ENCODE data around the gene GHR.

GHR gene

DNA sequence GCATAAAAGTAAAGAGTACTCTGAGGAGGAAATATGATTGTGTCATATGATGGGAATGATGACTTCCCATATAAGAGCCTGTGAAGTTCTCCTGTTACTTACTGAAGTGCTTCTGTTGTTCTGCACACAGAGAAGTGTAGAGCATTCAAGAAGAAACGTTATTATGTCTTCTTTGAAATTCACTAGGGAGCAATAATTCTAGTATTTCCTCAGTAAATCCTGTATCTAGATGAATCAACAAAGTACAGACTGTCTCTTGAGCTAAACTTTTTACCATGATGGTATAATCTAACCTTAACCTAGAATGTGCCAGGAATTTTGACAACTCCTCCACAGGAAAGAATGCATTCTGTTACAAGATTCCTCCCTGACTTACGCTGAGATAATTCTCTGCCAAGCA is 18.9 kb upstream of the GHR start:
- no peak overlapping the region for H3K27ac ChIP-seq (ENCODE audit: low read length)
- no peaks in the 10 kb centered on the region for H3K27me3 ChIP-seq (ENCODE audit: insufficient read depth, low read length)
- no peaks in the 10 kb centered on the region for H3K4me1 ChIP-seq (ENCODE audit: insufficient read depth, low read length)
- H3K9me3 ChIP-seq (ENCODE audit: insufficient read depth, low read depth, low read length) = no peaks in the 10 kb centered on the region
- H3K36me3 ChIP-seq (ENCODE audit: insufficient read depth, low read depth, low read length) = no peaks in the 10 kb centered on the region
- H3K4me3 ChIP-seq (ENCODE audit: low read length) = no peak overlapping the region
- H3K9ac ChIP-seq (ENCODE audit: low read depth, low read length) = no peak overlapping the region

GRCh38 chr5:42419294-42419693 is 3.9 kb upstream of the GHR start:
- H3K27me3 ChIP-seq (ENCODE audit: insufficient read depth, low read length) = peaks cover 15% of the 10 kb centered on the region
- H3K36me3 ChIP-seq (ENCODE audit: insufficient read depth, low read depth, low read length) = no peaks in the 10 kb centered on the region
- H3K9ac ChIP-seq (ENCODE audit: low read depth, low read length) = no peak overlapping the region
- H3K9me3 ChIP-seq (ENCODE audit: insufficient read depth, low read depth, low read length) = no peaks in the 10 kb centered on the region
- no peak overlapping the region for H3K27ac ChIP-seq (ENCODE audit: low read length)
- H3K4me1 ChIP-seq (ENCODE audit: insufficient read depth, low read length) = no peaks in the 10 kb centered on the region
- no peak overlapping the region for H3K4me3 ChIP-seq (ENCODE audit: low read length)

GRCh38 chr5:42422656-42423280 is 471 bp upstream of the GHR start:
- Histone ChIP-seq H3K9me3 (ENCODE audit: insufficient read depth, low read depth, low read length) (no peaks in the 10 kb centered on the region), H3K4me1 (ENCODE audit: insufficient read depth, low read length) (no peaks in the 10 kb centered on the region), H3K9ac (ENCODE audit: low read depth, low read length) (peak overlapping the region; percentile 17; the same call in 1 of the 2 replicates), H3K27ac (ENCODE audit: low read length) (no peak overlapping the region), H3K27me3 (ENCODE audit: insufficient read depth, low read length) (peaks cover 32% of the 10 kb centered on the region), H3K4me3 (ENCODE audit: low read length) (peak overlapping the region; percentile 75), H3K36me3 (ENCODE audit: insufficient read depth, low read depth, low read length) (no peaks in the 10 kb centered on the region)

- no peaks in the 10 kb centered on the region for H3K9me3 ChIP-seq (ENCODE audit: insufficient read depth, low read depth, low read length)
- no peaks in the 10 kb centered on the region for H3K36me3 ChIP-seq (ENCODE audit: insufficient read depth, low read depth, low read length)
- no peak overlapping the region for H3K27ac ChIP-seq (ENCODE audit: low read length)
- H3K4me3 ChIP-seq (ENCODE audit: low read length) = no peak overlapping the region
- H3K4me1 ChIP-seq (ENCODE audit: insufficient read depth, low read length) = no peaks in the 10 kb centered on the region
- H3K27me3 ChIP-seq (ENCODE audit: insufficient read depth, low read length) = peaks cover 32% of the 10 kb centered on the region
- H3K9ac ChIP-seq (ENCODE audit: low read depth, low read length) = no peak overlapping the region
Observed at GRCh38 chr5:42426016-42426415, 2.8 kb downstream of the GHR start.

DNA sequence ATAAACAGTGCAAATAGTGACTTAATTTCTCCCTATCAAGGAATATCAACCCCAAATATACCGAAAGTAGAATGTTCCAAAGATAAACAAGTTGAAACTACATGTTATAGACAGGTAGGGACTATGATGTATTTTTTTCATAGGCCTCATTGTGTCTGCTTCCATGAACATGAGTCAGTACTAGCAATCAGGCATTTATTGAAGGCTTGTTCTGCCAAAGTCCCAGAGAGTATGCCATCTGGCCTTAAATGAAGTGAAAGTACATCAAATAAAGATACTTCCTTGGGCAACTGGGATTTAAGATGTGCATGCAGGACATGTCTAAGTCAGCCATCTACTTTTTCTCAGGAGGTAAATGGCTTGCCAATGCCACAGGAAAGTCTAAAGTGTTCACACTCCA is 6.5 kb downstream of the GHR start:
- H3K36me3 ChIP-seq (ENCODE audit: insufficient read depth, low read depth, low read length) = no peaks in the 10 kb centered on the region

DNA sequence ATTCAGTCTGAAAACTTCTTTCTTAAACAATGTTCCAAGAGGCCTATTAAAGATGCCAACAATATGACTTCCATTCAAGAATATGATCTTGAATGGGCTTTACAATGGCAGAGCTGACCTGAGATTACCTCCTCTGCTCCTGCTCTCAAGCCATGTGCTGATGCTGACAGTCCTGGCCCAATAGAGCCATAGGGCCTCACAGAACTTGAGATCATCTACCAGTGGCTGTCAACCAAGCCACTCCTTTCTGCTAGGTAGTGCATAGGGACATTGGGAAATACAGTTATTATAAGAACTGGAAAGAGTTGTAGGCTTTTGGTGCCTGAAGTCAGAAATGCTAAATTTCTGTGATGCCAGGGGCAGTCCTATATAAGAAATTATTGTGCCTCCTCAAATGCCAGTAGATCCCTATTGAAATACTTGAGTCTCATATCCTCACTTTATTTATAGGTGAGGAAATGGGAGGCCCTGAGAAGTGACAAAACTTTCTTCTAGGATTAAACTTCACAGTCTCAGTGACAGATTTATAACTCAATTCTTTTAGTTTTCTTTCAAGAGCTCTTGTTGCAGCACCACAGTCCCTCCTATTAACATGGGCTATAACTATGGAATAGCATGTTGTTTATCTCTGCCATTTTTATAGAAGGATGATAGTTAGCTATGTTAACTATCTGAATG is 10.9 kb downstream of the GHR start:
- H3K36me3 ChIP-seq (ENCODE audit: insufficient read depth, low read depth, low read length) = no peaks in the 10 kb centered on the region

More for the DNA sequence above, 6.5 kb downstream of the GHR start:
- Histone ChIP-seq H3K9me3 (ENCODE audit: insufficient read depth, low read depth, low read length) (no peaks in the 10 kb centered on the region), H3K27ac (ENCODE audit: low read length) (no peak overlapping the region), H3K4me3 (ENCODE audit: low read length) (no peak overlapping the region), H3K9ac (ENCODE audit: low read depth, low read length) (no peak overlapping the region), H3K27me3 (ENCODE audit: insufficient read depth, low read length) (peaks cover 13% of the 10 kb centered on the region), H3K4me1 (ENCODE audit: insufficient read depth, low read length) (no peaks in the 10 kb centered on the region)

GRCh38 chr5:42436051-42436450 is 12.8 kb downstream of the GHR start:
- no peaks in the 10 kb centered on the region for H3K36me3 ChIP-seq (ENCODE audit: insufficient read depth, low read depth, low read length)
- H3K9me3 ChIP-seq (ENCODE audit: insufficient read depth, low read depth, low read length) = no peaks in the 10 kb centered on the region
- H3K4me3 ChIP-seq (ENCODE audit: low read length) = no peak overlapping the region
- no peaks in the 10 kb centered on the region for H3K4me1 ChIP-seq (ENCODE audit: insufficient read depth, low read length)
- no peaks in the 10 kb centered on the region for H3K27me3 ChIP-seq (ENCODE audit: insufficient read depth, low read length)
- H3K9ac ChIP-seq (ENCODE audit: low read depth, low read length) = no peak overlapping the region
- H3K27ac ChIP-seq (ENCODE audit: low read length) = no peak overlapping the region

More for the DNA sequence above, 10.9 kb downstream of the GHR start:
- H3K9ac ChIP-seq (ENCODE audit: low read depth, low read length) = no peak overlapping the region
- H3K9me3 ChIP-seq (ENCODE audit: insufficient read depth, low read depth, low read length) = no peaks in the 10 kb centered on the region
- H3K27ac ChIP-seq (ENCODE audit: low read length) = no peak overlapping the region
- H3K4me1 ChIP-seq (ENCODE audit: insufficient read depth, low read length) = no peaks in the 10 kb centered on the region
- H3K27me3 ChIP-seq (ENCODE audit: insufficient read depth, low read length) = no peaks in the 10 kb centered on the region
- no peak overlapping the region for H3K4me3 ChIP-seq (ENCODE audit: low read length)

DNA sequence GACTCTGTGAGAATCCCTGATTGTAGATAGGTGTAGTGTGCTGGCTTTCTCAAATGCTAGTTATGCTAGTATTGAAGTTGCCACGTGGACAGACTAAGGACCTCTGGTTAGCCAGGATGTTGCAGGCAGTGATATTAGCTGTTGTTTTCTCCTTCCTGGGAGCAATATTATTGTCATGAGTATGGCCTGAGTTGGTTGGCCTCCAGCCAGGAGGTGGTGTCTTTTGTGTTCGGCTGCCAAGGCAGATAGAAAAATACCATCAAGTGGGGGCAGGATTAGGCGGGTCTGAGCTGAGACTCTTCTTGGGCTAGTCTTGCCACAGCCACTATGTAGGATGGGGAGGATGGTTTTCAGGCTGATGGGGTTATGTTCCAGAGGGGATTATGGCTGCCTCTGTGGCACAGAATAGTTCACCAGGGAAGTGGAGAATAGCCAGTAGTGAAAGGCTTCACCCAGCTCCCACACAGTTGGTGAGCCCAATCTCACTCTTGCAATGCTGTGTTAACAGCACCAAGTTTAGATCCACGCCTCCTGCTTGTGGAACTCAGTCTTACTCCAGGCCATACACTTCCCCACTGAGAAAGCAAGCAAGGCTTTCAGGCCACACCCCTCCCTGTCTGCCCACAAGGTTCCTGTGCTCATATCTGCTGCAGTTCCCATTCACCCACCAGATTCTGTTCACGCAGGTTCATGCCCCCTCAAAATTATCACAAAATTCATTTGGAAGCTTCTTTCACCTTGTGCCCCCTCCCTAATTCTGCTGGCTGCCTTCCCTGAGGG is 31.2 kb downstream of the GHR start:
- no peaks in the 10 kb centered on the region for H3K36me3 ChIP-seq (ENCODE audit: insufficient read depth, low read depth, low read length)

GRCh38 chr5:42461033-42461432 is 37.8 kb downstream of the GHR start:
- no peaks in the 10 kb centered on the region for H3K4me1 ChIP-seq (ENCODE audit: insufficient read depth, low read length)

More for the DNA sequence above, 31.2 kb downstream of the GHR start:
- Histone ChIP-seq H3K27me3 (ENCODE audit: insufficient read depth, low read length) (no peaks in the 10 kb centered on the region), H3K4me1 (ENCODE audit: insufficient read depth, low read length) (no peaks in the 10 kb centered on the region), H3K9me3 (ENCODE audit: insufficient read depth, low read depth, low read length) (0 out of 2 replicates have a peak, but pooled peaks cover 1% of the 10 kb centered on the region), H3K27ac (ENCODE audit: low read length) (no peak overlapping the region), H3K9ac (ENCODE audit: low read depth, low read length) (no peak overlapping the region), H3K4me3 (ENCODE audit: low read length) (no peak overlapping the region)

DNA sequence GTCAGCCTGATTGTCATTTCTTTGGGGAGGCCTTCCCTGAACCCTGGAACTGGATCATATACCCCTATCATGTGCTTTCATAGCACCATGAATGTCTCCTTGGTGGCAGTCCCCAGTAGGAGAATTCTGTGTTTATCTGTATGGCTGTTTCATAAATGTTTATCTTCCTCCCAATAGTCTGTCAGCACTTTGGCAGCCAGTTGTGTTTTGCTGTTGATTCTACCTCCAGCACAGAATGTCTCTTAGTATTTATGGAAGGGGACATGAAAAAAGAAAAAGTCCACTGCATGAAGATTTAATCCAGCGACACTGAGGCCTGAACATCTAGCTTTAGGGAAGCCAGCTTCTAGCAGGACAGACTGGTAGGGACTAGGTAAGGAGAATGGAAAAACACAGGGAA is 38.3 kb downstream of the GHR start:
- H3K27ac ChIP-seq (ENCODE audit: low read length) = no peak overlapping the region
- H3K4me1 ChIP-seq (ENCODE audit: insufficient read depth, low read length) = no peaks in the 10 kb centered on the region
- no peaks in the 10 kb centered on the region for H3K27me3 ChIP-seq (ENCODE audit: insufficient read depth, low read length)

More at GRCh38 chr5:42461033-42461432, 37.8 kb downstream of the GHR start:
- H3K4me3 ChIP-seq (ENCODE audit: low read length) = no peak overlapping the region
- H3K36me3 ChIP-seq (ENCODE audit: insufficient read depth, low read depth, low read length) = no peaks in the 10 kb centered on the region
- H3K27me3 ChIP-seq (ENCODE audit: insufficient read depth, low read length) = no peaks in the 10 kb centered on the region
- H3K9ac ChIP-seq (ENCODE audit: low read depth, low read length) = no peak overlapping the region
- no peaks in the 10 kb centered on the region for H3K9me3 ChIP-seq (ENCODE audit: insufficient read depth, low read depth, low read length)
- no peak overlapping the region for H3K27ac ChIP-seq (ENCODE audit: low read length)

GRCh38 chr5:42462083-42462482 is 38.8 kb downstream of the GHR start:
- Histone ChIP-seq H3K4me3 (ENCODE audit: low read length) (no peak overlapping the region), H3K9ac (ENCODE audit: low read depth, low read length) (no peak overlapping the region), H3K9me3 (ENCODE audit: insufficient read depth, low read depth, low read length) (no peaks in the 10 kb centered on the region), H3K4me1 (ENCODE audit: insufficient read depth, low read length) (no peaks in the 10 kb centered on the region), H3K27ac (ENCODE audit: low read length) (no peak overlapping the region), H3K27me3 (ENCODE audit: insufficient read depth, low read length) (no peaks in the 10 kb centered on the region), H3K36me3 (ENCODE audit: insufficient read depth, low read depth, low read length) (no peaks in the 10 kb centered on the region)

More for the DNA sequence above, 38.3 kb downstream of the GHR start:
- no peaks in the 10 kb centered on the region for H3K9me3 ChIP-seq (ENCODE audit: insufficient read depth, low read depth, low read length)
- no peak overlapping the region for H3K4me3 ChIP-seq (ENCODE audit: low read length)
- no peak overlapping the region for H3K9ac ChIP-seq (ENCODE audit: low read depth, low read length)
- no peaks in the 10 kb centered on the region for H3K36me3 ChIP-seq (ENCODE audit: insufficient read depth, low read depth, low read length)

All from iPS-20b (cell line).